Keratinocyte (primary cell): Measurements from ENCODE around the gene CD59.

Experiments used
- CTCF ChIP-seq, 3 experiments: IDR thresholded peaks in 1 of 3; conservative IDR thresholded peaks in 1 of 3; optimal IDR thresholded peaks in 1 of 3; 2 replicates in 2 of 3; 3 replicates in 1 of 3; pipeline versions ENCODE3 to v1.5.1; 2011; ENCODE audit warnings: low read length in 3 of 3, mild to moderate bottlenecking in 3 of 3, moderate library complexity in 2 of 3, control low read depth in 1 of 3, inconsistent platforms in 1 of 3; ENCODE audit not compliant: insufficient read depth in 2 of 3; ENCODE audit errors: extremely low read depth in 1 of 3
- EZH2 ChIP-seq: IDR thresholded peaks from one replicate; pipeline ENCODE4 v1.6.1; 2012; ENCODE audit warnings: inconsistent platforms, mild to moderate bottlenecking, low read length, moderate library complexity

- no peak for TF ChIP-seq CTCF (optimal IDR thresholded peaks at IDR 0.05 in 1 of 3, IDR thresholded peaks at IDR 0.05 in 1 of 3, conservative IDR thresholded peaks at IDR 0.05 in 1 of 3; ENCODE audit: extremely low read depth in 1 of 3, insufficient read depth in 2 of 3, low read length in 3 of 3)
- no peak for TF ChIP-seq EZH2
These were observed 43.8 kb upstream of the CD59 start for GRCh38 chr11:33779849-33780528.
